ENCODE results near the gene ARHGEF19.
"Not testable (repeated sequence)": the region's sequence is repeated elsewhere in the genome, so short reads cannot be mapped to it uniquely, and the experiment has no call there.

ARHGEF19 gene

GRCh38 chr1:16244650-16245285 is 32.3 kb upstream of the ARHGEF19 start:
- DNase-seq (ENCODE audit: low read depth in 2 of 2), result no peak

DNA sequence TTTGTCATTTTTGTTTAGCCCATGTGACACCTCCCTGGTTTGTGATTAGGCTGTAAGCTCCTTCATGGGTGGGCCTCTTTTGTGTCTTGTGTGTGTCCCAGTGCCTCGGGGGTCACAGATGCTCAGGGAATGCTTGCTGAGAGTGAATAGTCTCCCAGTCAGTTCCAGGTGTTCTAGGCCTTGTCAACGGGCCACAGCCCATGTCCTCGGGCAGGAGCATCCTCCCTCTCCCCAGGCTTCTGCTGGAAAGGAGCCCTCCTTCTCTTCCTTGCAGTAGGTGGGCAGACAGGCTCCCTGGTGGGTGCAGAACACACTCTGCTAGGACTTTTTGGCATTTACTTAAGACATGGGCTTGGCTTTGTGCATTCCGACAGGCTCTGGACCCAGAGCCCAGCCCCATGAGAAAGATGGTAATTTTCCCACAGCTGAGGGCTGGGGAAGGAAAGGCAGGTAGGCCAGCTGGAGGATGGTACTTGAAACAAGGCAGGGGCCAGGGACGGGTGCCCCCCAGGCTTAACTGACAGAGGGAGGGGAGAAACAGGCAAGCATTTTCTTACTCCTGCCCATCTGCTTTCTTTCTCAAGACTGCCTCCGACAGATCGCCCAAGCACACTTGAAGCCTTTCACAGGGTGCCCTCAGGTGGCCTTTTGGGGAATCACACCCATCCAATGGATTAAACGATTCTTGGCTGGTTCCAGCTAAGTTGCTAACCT is 31.6 kb upstream of the ARHGEF19 start:
- peak; percentile 46 to 57 for DNase-seq (ENCODE audit: low read depth in 2 of 2)

- DNase-seq (ENCODE audit: low read depth in 2 of 2), result no peak
Observed at GRCh38 chr1:16243215-16243610, 30.8 kb upstream of the ARHGEF19 start.

GRCh38 chr1:16242556-16243214 is 30.2 kb upstream of the ARHGEF19 start:
- no peak for DNase-seq (ENCODE audit: low read depth in 2 of 2)

GRCh38 chr1:16241221-16241708 is 28.8 kb upstream of the ARHGEF19 start:
- DNase-seq (ENCODE audit: low read depth in 2 of 2), result no peak

GRCh38 chr1:16239972-16240491 is 27.6 kb upstream of the ARHGEF19 start:
- no peak for DNase-seq (ENCODE audit: low read depth in 2 of 2)

DNA sequence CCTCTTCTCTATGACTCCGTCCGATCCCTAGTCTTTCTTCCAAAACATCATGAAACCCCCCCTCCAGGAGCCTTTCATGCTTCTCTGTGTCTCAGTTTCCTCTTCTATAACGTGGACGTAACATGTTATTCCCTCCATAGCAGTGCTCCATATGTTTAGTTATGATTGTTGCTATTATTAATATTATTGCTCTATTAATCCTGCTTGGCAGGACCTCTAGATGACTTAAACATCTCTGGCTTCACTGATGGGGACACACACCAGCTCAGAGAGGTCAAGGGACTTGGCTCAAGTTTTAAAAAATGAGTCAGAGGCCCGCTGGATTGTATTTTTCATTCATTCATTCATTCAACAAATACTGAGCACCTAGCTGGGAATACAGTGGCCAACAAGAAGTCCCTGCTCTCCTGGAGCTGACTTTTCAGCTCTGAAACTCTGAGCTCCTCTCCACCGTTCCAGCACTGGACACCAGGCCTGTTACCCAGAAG is 24.9 kb upstream of the ARHGEF19 start:
- no peak for DNase-seq (ENCODE audit: low read depth in 2 of 2)

- peak; percentile 95 to 96 for DNase-seq (ENCODE audit: low read depth in 2 of 2)
Observed at GRCh38 chr1:16236511-16237342, 24.3 kb upstream of the ARHGEF19 start, which contains the start of gene CPLANE2. Gene CPLANE2 (minus strand): TSS chr1:16237183. CDS start chr1:16236742, 441 bp downstream.

GRCh38 chr1:16235944-16236510 is 23.6 kb upstream of the ARHGEF19 start:
- no peak for DNase-seq (ENCODE audit: low read depth in 2 of 2)

- no peak for DNase-seq (ENCODE audit: low read depth in 2 of 2)
Observed at GRCh38 chr1:16235347-16235746, 22.9 kb upstream of the ARHGEF19 start.

GRCh38 chr1:16233431-16233830 is 21.0 kb upstream of the ARHGEF19 start:
- no peak for DNase-seq (ENCODE audit: low read depth in 2 of 2)

DNA sequence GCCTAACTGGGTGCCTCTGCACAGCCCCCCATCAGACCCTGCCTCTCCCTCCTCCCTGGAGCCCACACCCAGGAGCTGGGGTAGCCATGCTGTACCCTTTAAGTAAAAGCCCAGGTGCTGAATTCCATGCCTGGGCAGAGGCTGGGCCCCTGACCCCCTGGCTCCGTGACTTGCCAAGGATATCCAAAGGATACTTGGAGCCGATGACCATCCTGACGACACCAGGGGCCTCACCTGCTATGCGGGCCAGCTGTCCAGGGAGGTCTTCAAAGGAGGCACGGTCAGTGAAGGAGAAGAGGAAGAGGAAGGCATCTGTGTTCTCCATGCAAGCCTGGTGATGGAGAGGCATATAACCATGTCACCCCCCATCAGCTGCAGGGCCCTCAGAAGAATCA is 19.9 kb upstream of the ARHGEF19 start:
- no peak for DNase-seq (ENCODE audit: low read depth in 2 of 2)

- DNase-seq (ENCODE audit: low read depth in 2 of 2), result no peak
Observed at GRCh38 chr1:16231331-16232315, 19.2 kb upstream of the ARHGEF19 start.

- DNase-seq (ENCODE audit: low read depth in 2 of 2), result no peak
Observed at GRCh38 chr1:16230744-16231143, 18.3 kb upstream of the ARHGEF19 start.

GRCh38 chr1:16229976-16230740 is 17.7 kb upstream of the ARHGEF19 start:
- no peak for DNase-seq (ENCODE audit: low read depth in 2 of 2)

GRCh38 chr1:16226490-16227179 is 14.2 kb upstream of the ARHGEF19 start:
- no peak for DNase-seq (ENCODE audit: low read depth in 2 of 2)

DNA sequence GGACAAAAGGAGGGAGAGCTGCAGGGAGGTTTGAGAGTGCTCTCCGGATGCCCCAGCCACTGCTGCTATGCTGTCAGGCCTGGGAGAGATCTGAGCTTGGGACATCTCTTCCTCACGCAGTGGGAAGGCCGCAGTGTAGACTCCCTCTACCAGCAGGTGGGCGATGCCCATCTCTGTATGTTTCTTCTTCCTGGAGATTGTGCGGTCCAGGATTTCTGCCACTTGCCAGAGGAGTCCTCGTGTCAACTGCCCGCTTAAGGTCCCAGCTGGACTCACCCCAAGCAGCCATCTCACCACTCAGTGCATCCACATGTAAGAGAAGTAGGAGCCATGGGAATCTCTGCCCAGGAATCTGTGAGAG is 13.7 kb upstream of the ARHGEF19 start:
- no peak for DNase-seq (ENCODE audit: low read depth in 2 of 2)

- DNase-seq (ENCODE audit: low read depth in 2 of 2), result no peak
Observed at GRCh38 chr1:16224472-16224871, 12.0 kb upstream of the ARHGEF19 start.

GRCh38 chr1:16222716-16223115 is 10.3 kb upstream of the ARHGEF19 start:
- not testable (repeated sequence) for DNase-seq (ENCODE audit: low read depth in 2 of 2)

Measured in stimulated activated CD8-positive, alpha-beta memory T cell treated with anti-CD3 and anti-CD28 coated beads, Interleukin-2, amount 100 ng/mL, for 48 hours (primary cell).